Fibroblast of villous mesenchyme (primary cell): ENCODE data around the gene MCUB. TPM values are rescaled to one million over a fixed set of nuclear protein-coding genes. Genes with fewer than 3 reads are reported as not detected.
A peak's percentile ranks its signal among the peaks of the same experiment; 100 is the strongest.
"Not testable (repeated sequence)": the region's sequence is repeated elsewhere in the genome, so short reads cannot be mapped to it uniquely, and the experiment has no call there.

Source experiments
- DNase-seq: peaks from one replicate; pipeline ENCODE4 v3.0.0-alpha.2; 2010; ENCODE audit warnings: low read depth
- H3K4me3 ChIP-seq: 2 replicates; pipeline ENCODE4 v1.5.1; 2011; ENCODE audit warnings: low read depth, mild to moderate bottlenecking, low read length
- total RNA-seq: library from RNA; depleted of rRNA; stranded (reverse); fragments of >200 nt; gene quantifications from 2 replicates; pipeline ENCODE4 v1.2.3, GENCODE V29; 2012
- TF ChIP-seq, protein P1 (sequence below): IDR thresholded peaks from 2 replicates; pipeline ENCODE4 v1.5.1; 2012; ENCODE audit warnings: low read depth, mild to moderate bottlenecking, low read length; ENCODE audit not compliant: insufficient read depth

Gene MCUB
- total RNA-seq, 1 donor: 8.2 TPM

- TF ChIP-seq, protein P1, sequence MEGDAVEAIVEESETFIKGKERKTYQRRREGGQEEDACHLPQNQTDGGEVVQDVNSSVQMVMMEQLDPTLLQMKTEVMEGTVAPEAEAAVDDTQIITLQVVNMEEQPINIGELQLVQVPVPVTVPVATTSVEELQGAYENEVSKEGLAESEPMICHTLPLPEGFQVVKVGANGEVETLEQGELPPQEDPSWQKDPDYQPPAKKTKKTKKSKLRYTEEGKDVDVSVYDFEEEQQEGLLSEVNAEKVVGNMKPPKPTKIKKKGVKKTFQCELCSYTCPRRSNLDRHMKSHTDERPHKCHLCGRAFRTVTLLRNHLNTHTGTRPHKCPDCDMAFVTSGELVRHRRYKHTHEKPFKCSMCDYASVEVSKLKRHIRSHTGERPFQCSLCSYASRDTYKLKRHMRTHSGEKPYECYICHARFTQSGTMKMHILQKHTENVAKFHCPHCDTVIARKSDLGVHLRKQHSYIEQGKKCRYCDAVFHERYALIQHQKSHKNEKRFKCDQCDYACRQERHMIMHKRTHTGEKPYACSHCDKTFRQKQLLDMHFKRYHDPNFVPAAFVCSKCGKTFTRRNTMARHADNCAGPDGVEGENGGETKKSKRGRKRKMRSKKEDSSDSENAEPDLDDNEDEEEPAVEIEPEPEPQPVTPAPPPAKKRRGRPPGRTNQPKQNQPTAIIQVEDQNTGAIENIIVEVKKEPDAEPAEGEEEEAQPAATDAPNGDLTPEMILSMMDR: no peak
- H3K4me3 ChIP-seq: no peak overlapping the region
- no peak for DNase-seq
Measured at GRCh38 chr4:109675843-109676242, 115.8 kb downstream of the MCUB start.

DNA sequence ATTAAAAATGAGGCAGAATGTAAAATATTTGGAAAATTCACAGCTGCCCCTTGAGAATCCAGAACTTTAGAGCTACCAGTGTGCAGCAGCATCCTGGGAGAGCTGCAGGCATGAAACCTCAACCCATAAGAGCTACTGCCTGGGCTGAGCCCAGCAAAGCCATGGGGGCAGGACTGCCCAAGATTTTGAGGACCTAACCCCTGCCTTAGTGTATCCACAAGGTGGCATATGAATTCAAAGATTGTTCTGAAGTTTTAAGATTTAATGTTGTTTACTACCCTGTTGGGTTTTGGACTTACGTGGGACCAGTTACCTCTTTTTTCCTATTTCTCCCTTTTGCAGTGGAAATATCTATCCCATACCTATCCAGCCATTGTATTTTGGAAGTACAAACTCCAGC is 116.8 kb downstream of the MCUB start:
- no peak for DNase-seq
- TF ChIP-seq, protein P1: peak; percentile 24

DNA sequence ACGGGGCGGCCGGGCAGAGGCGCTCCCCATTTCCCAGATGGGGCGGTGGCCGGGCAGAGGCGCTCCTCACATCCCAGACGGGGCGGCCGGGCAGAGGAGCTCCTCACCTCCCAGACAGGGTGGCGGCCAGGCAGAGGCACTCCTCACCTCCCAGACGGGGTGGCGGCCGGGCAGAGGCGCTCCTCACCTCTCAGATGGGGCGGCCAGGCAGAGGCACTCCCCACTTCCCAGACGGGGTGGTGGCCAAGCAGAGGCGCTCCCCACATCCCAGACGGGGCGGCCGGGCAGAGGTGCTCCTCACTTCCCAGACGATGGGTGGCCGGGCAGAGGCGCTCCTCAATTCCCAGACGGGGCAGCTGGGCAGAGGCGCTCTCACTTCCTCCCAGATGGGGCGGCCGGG is 118.4 kb downstream of the MCUB start:
- DNase-seq: not testable (repeated sequence)

More for the DNA sequence above, 116.8 kb downstream of the MCUB start:
- no peak overlapping the region for H3K4me3 ChIP-seq

DNA sequence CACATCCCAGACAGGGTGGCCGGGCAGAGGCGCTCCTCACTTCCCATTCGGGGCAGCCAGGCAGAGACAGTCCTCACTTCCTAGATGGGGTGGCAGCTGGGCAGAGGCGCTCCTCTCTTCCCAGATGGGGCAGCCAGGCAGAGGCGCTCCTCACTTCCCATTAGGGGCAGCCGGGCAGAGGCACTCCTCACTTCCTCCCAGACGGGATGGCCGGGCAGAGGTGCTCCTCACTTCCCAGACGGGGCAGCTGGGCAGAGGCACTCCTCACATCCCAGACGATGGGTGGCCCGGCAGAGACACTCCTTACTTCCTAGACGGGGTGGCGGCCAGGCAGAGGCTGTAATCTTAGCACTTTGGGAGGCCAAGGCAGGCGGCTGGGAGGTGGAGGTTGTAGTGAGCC is 118.9 kb downstream of the MCUB start:
- DNase-seq, H3K4me3 ChIP-seq: not testable (repeated sequence)

More for the DNA sequence above, 118.4 kb downstream of the MCUB start:
- H3K4me3 ChIP-seq: not testable (repeated sequence)

DNA sequence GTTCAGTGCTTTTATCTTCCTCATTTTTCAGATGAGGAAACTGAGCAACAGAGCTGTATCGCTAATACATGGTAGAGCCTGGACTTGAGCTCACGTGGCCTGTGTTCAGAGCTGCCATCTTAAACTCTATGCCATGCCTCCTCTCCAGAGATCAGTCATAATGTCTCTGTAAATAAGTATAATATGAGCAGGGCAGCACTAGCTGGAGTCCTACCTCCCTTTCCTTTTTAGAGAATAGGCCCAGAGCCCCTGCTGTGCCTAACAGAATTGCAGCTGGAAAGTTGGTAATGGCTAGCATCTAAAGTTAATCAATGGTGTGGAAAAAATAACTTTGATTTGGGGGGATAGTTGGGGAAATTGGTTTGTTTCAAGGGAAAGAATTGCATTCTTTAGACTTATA is 122.8 kb downstream of the MCUB start:
- no peak for DNase-seq
- no peak overlapping the region for H3K4me3 ChIP-seq
- TF ChIP-seq, protein P1: no peak

- DNase-seq: no peak
- H3K4me3 ChIP-seq: no peak overlapping the region
- TF ChIP-seq, protein P1: no peak
Measured at GRCh38 chr4:109683621-109684253, 123.7 kb downstream of the MCUB start.

DNA sequence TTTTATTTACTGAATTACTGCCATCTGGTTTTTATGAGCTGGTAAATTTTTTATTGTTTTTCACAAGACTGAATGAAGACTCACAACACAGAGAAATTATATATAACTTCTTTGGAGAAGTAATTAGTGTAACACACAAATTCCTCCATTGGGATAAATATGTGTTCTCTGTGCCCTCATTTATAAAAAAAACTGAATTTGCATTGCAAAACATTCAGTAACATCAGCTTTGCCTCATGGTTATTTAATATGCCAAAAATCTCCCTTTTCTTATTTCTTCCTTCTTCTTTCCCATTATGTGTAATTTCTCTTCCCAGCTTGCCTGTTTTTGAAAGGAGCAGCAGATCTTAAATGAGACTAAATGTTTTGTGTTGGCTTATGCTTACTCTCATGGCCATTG is 124.7 kb downstream of the MCUB start:
- TF ChIP-seq, protein P1: no peak
- H3K4me3 ChIP-seq: no peak overlapping the region
- DNase-seq: no peak

- TF ChIP-seq, protein P1: no peak
Measured at GRCh38 chr4:109690690-109691410, 130.8 kb downstream of the MCUB start.

More at GRCh38 chr4:109690690-109691410, 130.8 kb downstream of the MCUB start:
- DNase-seq: no peak
- no peak overlapping the region for H3K4me3 ChIP-seq
